NCI-H2196 (cell line): ENCODE data around the gene KANSL1.
"Not testable (repeated sequence)": the region's sequence is repeated elsewhere in the genome, so short reads cannot be mapped to it uniquely, and the experiment has no call there.

ENCODE experiments used
- DNase-seq: peaks from one replicate; lab custom pipeline; 2025; ENCODE audit not compliant: unreplicated experiment; lab: John Stamatoyannopoulos, UW

The KANSL1 gene

GRCh38 chr17:46117850-46118696 is 75.2 kb downstream of the KANSL1 start:
- DNase-seq: no peak

GRCh38 chr17:46117117-46117516 is 76.1 kb downstream of the KANSL1 start:
- no peak for DNase-seq

GRCh38 chr17:46115699-46116098 is 77.5 kb downstream of the KANSL1 start:
- no peak for DNase-seq

- not testable (repeated sequence) for DNase-seq
Observed at GRCh38 chr17:46111236-46111635, 82.0 kb downstream of the KANSL1 start.

- DNase-seq: no peak
Observed at GRCh38 chr17:46110219-46110618, 83.0 kb downstream of the KANSL1 start.

- no peak for DNase-seq
Observed at GRCh38 chr17:46109603-46110189, 83.5 kb downstream of the KANSL1 start.

- DNase-seq: no peak
Observed at GRCh38 chr17:46108550-46109110, 84.6 kb downstream of the KANSL1 start.

GRCh38 chr17:46108120-46108519 is 85.1 kb downstream of the KANSL1 start:
- no peak for DNase-seq

- no peak for DNase-seq
Observed at GRCh38 chr17:46106966-46107644, 86.1 kb downstream of the KANSL1 start.

GRCh38 chr17:46102806-46103205 is 90.4 kb downstream of the KANSL1 start:
- DNase-seq: not testable (repeated sequence)

GRCh38 chr17:46101785-46102617 is 91.2 kb downstream of the KANSL1 start:
- DNase-seq: not testable (repeated sequence)

GRCh38 chr17:46100590-46100989 is 92.6 kb downstream of the KANSL1 start:
- no peak for DNase-seq

- no peak for DNase-seq
Observed at GRCh38 chr17:46099865-46100264, 93.4 kb downstream of the KANSL1 start.

- DNase-seq: no peak
Observed at GRCh38 chr17:46097497-46097896, 95.7 kb downstream of the KANSL1 start.

- no peak for DNase-seq
Observed at GRCh38 chr17:46092991-46093390, 100.2 kb downstream of the KANSL1 start.

GRCh38 chr17:46090871-46091270 is 102.4 kb downstream of the KANSL1 start:
- no peak for DNase-seq

- no peak for DNase-seq
Observed at GRCh38 chr17:46089389-46089965, 103.8 kb downstream of the KANSL1 start.

- no peak for DNase-seq
Observed at GRCh38 chr17:46088595-46088994, 104.6 kb downstream of the KANSL1 start.

GRCh38 chr17:46087871-46088270 is 105.4 kb downstream of the KANSL1 start:
- not testable (repeated sequence) for DNase-seq

GRCh38 chr17:46086821-46087220 is 106.4 kb downstream of the KANSL1 start:
- no peak for DNase-seq
